ENCODE results near the gene NADK2. TPM values are rescaled to one million over a fixed set of nuclear protein-coding genes. Genes with fewer than 3 reads are reported as not detected.
A peak's percentile ranks its signal among the peaks of the same experiment; 100 is the strongest.

NADK2 gene
- total RNA-seq, 2 donors from 2014 or later = 23.4 to 30.1 TPM

DNA sequence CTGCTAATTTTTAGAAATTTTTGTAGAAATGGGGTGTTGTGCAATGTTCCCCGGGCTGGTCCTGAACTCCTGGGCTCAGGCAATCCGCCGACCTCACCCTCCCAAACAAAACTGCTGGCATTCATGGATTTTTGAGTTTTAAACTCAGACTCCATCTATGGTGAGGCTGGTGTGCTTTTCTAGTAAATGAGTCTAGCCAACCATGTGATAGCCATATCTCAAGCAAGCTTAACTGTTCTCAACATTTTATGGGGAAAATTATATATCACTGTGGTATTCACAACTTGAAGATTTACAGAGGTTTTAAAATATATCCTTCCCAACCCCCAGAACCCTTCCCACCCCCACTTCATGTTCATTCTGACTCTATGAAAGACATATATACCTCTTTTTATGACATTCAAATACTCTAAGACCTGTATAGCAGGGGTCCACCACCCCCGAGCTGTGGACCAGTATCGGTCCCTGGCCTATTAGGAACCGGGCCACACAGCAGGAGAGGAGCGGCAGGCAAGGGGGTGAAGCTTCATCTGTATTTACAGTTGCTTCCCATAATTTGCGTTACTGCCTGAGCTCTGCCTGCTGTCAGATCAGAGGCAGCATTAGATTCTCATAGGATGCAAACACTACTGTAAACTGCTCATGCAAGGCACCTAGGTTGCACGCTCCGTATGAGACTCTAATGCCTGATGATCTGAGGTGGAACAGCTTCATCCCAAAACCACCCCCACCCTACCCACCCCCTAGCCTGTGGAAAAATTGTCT is 4.5 kb upstream of the NADK2 start:
- intact Hi-C loops (cut with DNase I) = no loop called here
- Histone ChIP-seq H3K9me3 (no peaks in the 10 kb centered on the region), H3K4me3 (no peak overlapping the region), H3K27ac (no peak overlapping the region), H3K36me3 (replicated peaks in 1 of 2; ENCODE audit: insufficient read depth in 1 of 2, low read depth in 2 of 2) (no peaks in the 10 kb centered on the region), H3K4me1 (peaks cover 12% of the 10 kb centered on the region), H3K27me3 (no peaks in the 10 kb centered on the region)
- DNase-seq (no peak), ATAC-seq (no peak)
- TF ChIP-seq, protein P1, sequence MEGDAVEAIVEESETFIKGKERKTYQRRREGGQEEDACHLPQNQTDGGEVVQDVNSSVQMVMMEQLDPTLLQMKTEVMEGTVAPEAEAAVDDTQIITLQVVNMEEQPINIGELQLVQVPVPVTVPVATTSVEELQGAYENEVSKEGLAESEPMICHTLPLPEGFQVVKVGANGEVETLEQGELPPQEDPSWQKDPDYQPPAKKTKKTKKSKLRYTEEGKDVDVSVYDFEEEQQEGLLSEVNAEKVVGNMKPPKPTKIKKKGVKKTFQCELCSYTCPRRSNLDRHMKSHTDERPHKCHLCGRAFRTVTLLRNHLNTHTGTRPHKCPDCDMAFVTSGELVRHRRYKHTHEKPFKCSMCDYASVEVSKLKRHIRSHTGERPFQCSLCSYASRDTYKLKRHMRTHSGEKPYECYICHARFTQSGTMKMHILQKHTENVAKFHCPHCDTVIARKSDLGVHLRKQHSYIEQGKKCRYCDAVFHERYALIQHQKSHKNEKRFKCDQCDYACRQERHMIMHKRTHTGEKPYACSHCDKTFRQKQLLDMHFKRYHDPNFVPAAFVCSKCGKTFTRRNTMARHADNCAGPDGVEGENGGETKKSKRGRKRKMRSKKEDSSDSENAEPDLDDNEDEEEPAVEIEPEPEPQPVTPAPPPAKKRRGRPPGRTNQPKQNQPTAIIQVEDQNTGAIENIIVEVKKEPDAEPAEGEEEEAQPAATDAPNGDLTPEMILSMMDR (IDR thresholded peaks at IDR 0.05) = no peak
- no peak for TF ChIP-seq POLR2A (IDR thresholded peaks at IDR 0.05)
- 94 to 98% methylated on average over 10 of the region's 10 CpGs for WGBS, 2 donors

DNA sequence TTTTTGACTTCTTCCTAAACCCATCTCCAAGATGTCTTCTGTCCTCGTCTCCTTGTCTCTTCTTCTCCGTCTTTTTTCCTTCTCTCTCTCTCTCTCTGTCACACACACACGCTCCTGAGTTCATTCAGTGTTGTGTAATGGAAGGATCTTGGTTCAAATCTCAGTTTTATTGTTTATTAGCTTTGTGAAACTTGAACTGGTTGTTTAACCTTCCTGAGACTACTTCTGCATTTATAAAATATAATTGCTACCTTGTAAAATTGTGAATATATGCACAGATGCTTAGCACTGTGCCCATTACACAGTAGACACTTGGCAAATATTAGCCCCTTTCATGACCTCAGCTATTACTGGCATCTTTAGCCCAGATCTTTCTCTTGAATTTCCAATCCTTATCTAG is 2.4 kb upstream of the NADK2 start:
- TF ChIP-seq, protein P1 (IDR thresholded peaks at IDR 0.05) = no peak
- no peak for TF ChIP-seq POLR2A (IDR thresholded peaks at IDR 0.05)
- no peaks in the 10 kb centered on the region for H3K27me3 ChIP-seq
- intact Hi-C loops (cut with DNase I) = no loop called here
- no peak overlapping the region for H3K27ac ChIP-seq
- DNase-seq = no peak
- no peaks in the 10 kb centered on the region for H3K9me3 ChIP-seq
- ATAC-seq = no peak
- 84 to 85% methylated on average over 3 of the region's 3 CpGs for WGBS, 2 donors
- H3K36me3 ChIP-seq (replicated peaks in 1 of 2; ENCODE audit: insufficient read depth in 1 of 2, low read depth in 2 of 2) = no peaks in the 10 kb centered on the region
- no peak overlapping the region for H3K4me3 ChIP-seq
- peaks cover 25% of the 10 kb centered on the region for H3K4me1 ChIP-seq

GRCh38 chr5:36243653-36244052 is 1.9 kb upstream of the NADK2 start:
- Histone ChIP-seq H3K27me3 (no peaks in the 10 kb centered on the region), H3K4me3 (no peak overlapping the region), H3K4me1 (peaks cover 30% of the 10 kb centered on the region), H3K9me3 (no peaks in the 10 kb centered on the region), H3K27ac (no peak overlapping the region), H3K36me3 (replicated peaks in 1 of 2; ENCODE audit: insufficient read depth in 1 of 2, low read depth in 2 of 2) (no peaks in the 10 kb centered on the region)
- WGBS, 2 donors = 88 to 97% methylated on average over 1 of the region's 1 CpG
- DNase-seq (no peak), ATAC-seq (no peak)
- intact Hi-C loops (cut with DNase I) = no loop called here
- TF ChIP-seq, protein P1 (IDR thresholded peaks at IDR 0.05) = no peak
- no peak for TF ChIP-seq POLR2A (IDR thresholded peaks at IDR 0.05)

GRCh38 chr5:36242534-36243485 is 1.1 kb upstream of the NADK2 start:
- no peaks in the 10 kb centered on the region for H3K9me3 ChIP-seq
- H3K4me3 ChIP-seq = peak overlapping the region; percentile 80 to 87
- H3K27ac ChIP-seq = peak overlapping the region; percentile 97 to 99 (median 99)
- WGBS, 2 donors = 23 to 24% methylated on average over 24 of the region's 24 CpGs
- ATAC-seq (peak; percentile 10), DNase-seq (peak; percentile 49 to 67 (median 56))
- H3K4me1 ChIP-seq = peaks cover 38% of the 10 kb centered on the region
- H3K27me3 ChIP-seq = no peaks in the 10 kb centered on the region
- intact Hi-C loops (cut with DNase I) = no loop called here
- no peaks in the 10 kb centered on the region for H3K36me3 ChIP-seq (replicated peaks in 1 of 2; ENCODE audit: insufficient read depth in 1 of 2, low read depth in 2 of 2)
- no peak for TF ChIP-seq POLR2A (IDR thresholded peaks at IDR 0.05)
- TF ChIP-seq, protein P1 (IDR thresholded peaks at IDR 0.05) = no peak
